Kidney tubule cell (primary cell): Measurements from ENCODE around the gene SERP2.
"Not testable (repeated sequence)": the region's sequence is repeated elsewhere in the genome, so short reads cannot be mapped to it uniquely, and the experiment has no call there.

Source experiments
- DNase-seq: peaks from one replicate; pipeline ENCODE4 v3.0.0-alpha.2; 2018; ENCODE audit warnings: low spot score

Gene SERP2

GRCh38 chr13:44373601-44374347, at the start of gene SERP2:
Gene SERP2, plus strand, starts transcription at chr13:44373824. Its CDS starts 202 bp downstream, at chr13:44374026.
- peak; percentile 37 for DNase-seq

- no peak for DNase-seq
Measured at GRCh38 chr13:44326961-44327360, 46.7 kb upstream of the SERP2 start.

GRCh38 chr13:44329041-44329440, 44.6 kb upstream of the SERP2 start:
- DNase-seq: not testable (repeated sequence)

- DNase-seq: no peak
Measured at GRCh38 chr13:44329909-44330545, 43.6 kb upstream of the SERP2 start.

- DNase-seq: no peak
Measured at GRCh38 chr13:44331446-44331845, 42.2 kb upstream of the SERP2 start.

GRCh38 chr13:44331912-44332851, 41.4 kb upstream of the SERP2 start:
- DNase-seq: peak; percentile 13

- DNase-seq: no peak
Measured at GRCh38 chr13:44333950-44334655, 39.5 kb upstream of the SERP2 start.

- no peak for DNase-seq
Measured at GRCh38 chr13:44334751-44335150, 38.9 kb upstream of the SERP2 start.

- no peak for DNase-seq
Measured at GRCh38 chr13:44336934-44337333, 36.7 kb upstream of the SERP2 start.

GRCh38 chr13:44337581-44337980, 36.0 kb upstream of the SERP2 start:
- no peak for DNase-seq

GRCh38 chr13:44340508-44340907, 33.1 kb upstream of the SERP2 start:
- DNase-seq: no peak

GRCh38 chr13:44342741-44343140, 30.9 kb upstream of the SERP2 start:
- DNase-seq: no peak

GRCh38 chr13:44346534-44346933, 27.1 kb upstream of the SERP2 start:
- DNase-seq: no peak

- peak; percentile 67 for DNase-seq
Measured at GRCh38 chr13:44347301-44347700, 26.3 kb upstream of the SERP2 start.

- DNase-seq: no peak
Measured at GRCh38 chr13:44347949-44348348, 25.7 kb upstream of the SERP2 start.

GRCh38 chr13:44350775-44351504, 22.7 kb upstream of the SERP2 start:
- peak; percentile 79 for DNase-seq

- DNase-seq: peak; percentile 13
Measured at GRCh38 chr13:44351505-44351854, 22.1 kb upstream of the SERP2 start.

GRCh38 chr13:44352202-44352601, 21.4 kb upstream of the SERP2 start:
- DNase-seq: no peak

GRCh38 chr13:44352671-44353070, 21.0 kb upstream of the SERP2 start:
- DNase-seq: peak; percentile 42

- DNase-seq: no peak
Measured at GRCh38 chr13:44354331-44354730, 19.3 kb upstream of the SERP2 start.

GRCh38 chr13:44354884-44355283, 18.7 kb upstream of the SERP2 start:
- no peak for DNase-seq
